Measurements from ENCODE around the gene MARCHF2.

MARCHF2 gene

DNA sequence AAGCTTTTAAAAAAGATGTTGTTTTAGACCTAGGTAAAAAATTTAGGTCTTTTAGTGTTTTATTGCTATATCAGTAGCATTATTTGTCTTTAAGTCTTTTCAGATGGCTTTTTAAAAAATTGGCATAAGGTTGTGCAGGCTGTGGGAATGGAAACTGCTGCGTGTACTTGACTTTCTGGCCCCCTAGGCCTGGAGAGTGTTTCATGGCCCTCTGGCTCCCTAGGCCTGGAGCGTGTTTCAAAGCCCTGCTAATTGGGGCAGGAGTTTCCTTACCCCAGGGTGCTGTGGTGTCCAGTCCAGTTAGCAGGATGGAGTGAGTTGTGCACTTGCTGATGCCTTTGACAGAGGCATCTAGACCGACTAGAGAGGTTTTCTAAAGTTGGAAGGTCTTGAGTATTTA, 65.5 kb downstream of the MARCHF2 start:
- DNase-seq (ENCODE audit: low spot score), result no peak

DNA sequence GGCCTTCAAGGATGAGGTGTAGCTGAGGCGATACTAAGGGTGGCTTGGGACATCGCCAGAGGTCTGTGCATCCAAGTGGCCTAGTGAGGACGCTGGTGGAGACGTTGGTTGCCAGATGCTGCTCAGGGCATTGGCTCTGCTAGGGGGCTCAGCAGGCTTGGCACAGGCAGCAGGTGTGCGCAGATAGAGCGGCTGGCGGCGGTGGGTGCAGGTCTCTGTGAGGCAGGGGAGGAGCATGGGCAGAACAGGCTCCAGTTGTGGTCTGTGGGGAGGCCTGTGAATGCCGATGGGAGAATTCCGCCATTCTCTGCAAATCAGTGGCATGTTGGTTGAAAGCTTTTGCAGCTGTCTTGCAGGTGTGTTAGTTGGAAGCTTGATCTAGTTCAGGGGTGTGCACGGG, 68.1 kb downstream of the MARCHF2 start:
- DNase-seq (ENCODE audit: low spot score), result no peak

DNA sequence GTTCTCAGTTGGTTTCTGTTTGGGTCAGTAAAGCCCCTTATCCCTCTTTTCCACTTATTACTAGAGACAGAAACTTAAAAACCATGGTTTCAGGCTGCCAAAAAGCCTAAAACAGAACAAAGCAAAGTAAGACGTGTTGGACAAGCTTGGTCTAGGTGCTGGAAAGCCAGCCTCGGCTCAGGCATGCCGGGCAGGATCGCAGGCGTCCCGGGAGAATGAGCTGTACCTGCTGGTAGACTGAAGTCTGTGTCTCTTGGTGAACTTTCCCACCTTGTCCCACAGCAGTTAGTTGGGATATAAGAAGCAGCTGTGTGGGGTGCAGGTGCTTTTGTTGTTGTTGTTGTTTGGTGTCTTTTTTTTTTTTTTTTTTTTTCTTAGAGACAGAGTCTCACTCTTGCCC, 68.5 kb downstream of the MARCHF2 start:
- DNase-seq (ENCODE audit: low spot score), result no peak

DNA sequence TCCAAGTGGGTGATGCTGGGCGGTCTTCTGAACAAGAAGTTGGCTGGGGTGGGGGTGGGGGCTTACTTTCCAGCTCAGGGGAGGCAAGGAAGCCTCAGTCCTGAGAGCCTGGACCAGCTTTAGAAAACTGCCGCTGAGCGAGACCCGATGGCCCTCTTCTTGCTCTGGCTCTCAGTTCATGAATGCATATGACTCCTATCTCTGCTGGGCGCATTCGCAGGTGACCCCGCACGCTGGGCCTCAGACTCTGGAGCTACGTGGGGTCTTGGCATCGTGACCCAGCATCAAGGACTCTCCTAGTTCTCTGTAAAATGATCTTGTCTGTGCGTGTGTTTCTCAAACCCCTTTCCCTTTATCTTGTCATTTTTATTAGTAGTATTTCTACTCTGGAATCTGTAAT, 69.6 kb downstream of the MARCHF2 start:
- no peak for DNase-seq (ENCODE audit: low spot score)

DNA sequence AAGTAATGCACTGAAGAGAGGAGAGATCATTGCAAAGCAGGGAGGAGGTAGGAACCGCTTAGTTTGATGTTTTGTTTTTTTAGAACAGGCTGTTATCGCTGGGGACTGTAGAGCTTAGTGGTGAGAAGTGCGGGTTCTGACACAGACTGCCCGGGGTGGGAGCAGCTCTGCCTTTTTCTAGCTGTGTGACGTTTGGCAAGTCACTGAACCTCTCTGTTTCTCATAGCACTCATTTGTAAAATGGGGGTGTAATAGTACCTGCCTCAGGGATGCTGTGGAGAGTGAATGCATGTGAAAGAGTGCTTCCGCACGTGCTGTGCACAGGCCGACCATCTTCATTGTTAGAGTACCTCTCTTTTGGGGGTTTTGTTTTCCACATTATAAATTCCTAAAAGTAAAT, 70.1 kb downstream of the MARCHF2 start:
- DNase-seq (ENCODE audit: low spot score), result no peak

DNA sequence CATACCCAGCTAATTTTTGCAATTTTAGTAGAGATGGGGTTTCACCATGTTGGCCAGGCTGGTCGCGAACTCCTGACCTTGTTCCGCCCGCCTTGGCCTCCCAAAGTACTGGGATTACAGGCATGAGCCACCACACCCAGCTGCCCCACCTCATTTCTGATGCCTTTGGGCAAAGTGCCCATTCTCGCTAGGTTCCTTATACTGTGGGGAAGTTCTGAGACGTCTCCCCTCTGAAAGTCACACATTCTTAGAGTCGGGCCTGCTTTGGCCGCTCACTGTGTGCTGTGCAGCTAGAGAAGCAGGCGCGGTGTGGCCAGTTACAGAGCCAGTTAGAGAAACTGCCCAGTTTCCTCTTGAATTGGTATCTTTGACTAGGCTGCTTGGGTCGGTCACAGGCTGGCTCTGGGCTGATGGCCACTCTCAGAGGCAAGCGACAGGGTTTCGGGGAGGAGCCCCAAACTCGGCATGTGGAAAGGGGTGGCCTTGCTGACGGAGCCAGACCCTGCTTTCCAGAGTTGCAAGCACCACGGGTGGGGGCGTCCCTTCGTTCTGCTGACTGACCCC, 71.3 kb downstream of the MARCHF2 start:
- no peak for DNase-seq (ENCODE audit: low spot score)

DNA sequence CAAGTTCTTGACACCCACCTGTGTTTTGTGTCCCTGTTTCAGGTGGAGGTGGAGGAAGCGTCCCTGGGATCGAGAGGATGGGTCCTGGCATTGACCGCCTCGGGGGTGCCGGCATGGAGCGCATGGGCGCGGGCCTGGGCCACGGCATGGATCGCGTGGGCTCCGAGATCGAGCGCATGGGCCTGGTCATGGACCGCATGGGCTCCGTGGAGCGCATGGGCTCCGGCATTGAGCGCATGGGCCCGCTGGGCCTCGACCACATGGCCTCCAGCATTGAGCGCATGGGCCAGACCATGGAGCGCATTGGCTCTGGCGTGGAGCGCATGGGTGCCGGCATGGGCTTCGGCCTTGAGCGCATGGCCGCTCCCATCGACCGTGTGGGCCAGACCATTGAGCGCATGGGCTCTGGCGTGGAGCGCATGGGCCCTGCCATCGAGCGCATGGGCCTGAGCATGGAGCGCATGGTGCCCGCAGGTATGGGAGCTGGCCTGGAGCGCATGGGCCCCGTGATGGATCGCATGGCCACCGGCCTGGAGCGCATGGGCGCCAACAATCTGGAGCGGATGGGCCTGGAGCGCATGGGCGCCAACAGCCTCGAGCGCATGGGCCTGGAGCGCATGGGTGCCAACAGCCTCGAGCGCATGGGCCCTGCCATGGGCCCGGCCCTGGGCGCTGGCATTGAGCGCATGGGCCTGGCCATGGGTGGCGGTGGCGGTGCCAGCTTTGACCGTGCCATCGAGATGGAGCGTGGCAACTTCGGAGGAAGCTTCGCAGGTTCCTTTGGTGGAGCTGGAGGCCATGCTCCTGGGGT, 72.7 kb downstream of the MARCHF2 start:
- no peak for DNase-seq (ENCODE audit: low spot score)

DNA sequence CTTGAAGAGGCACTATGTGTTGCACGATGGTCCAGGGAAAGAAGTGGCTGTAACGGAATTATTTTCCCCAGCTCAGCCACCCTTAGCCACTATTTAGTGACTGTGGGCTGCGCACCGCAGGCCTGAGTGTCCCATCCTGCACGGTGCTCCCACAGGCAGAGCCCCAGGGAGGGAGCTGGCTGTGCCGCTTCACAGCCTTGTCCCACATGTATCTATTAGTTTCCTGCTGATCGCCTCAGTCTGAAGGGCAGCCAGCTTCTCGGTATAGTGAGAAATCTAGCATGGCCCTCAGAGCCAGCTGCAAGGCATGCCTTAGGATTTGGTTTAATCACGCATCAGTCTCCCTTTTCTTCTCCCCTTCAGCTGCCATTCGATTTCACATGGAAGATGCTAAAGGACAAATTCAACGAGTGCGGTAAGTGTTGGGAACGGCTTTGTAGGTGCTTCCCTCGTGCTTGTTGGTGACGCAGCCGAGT, 73.6 kb downstream of the MARCHF2 start:
- DNase-seq (ENCODE audit: low spot score), result no peak

DNA sequence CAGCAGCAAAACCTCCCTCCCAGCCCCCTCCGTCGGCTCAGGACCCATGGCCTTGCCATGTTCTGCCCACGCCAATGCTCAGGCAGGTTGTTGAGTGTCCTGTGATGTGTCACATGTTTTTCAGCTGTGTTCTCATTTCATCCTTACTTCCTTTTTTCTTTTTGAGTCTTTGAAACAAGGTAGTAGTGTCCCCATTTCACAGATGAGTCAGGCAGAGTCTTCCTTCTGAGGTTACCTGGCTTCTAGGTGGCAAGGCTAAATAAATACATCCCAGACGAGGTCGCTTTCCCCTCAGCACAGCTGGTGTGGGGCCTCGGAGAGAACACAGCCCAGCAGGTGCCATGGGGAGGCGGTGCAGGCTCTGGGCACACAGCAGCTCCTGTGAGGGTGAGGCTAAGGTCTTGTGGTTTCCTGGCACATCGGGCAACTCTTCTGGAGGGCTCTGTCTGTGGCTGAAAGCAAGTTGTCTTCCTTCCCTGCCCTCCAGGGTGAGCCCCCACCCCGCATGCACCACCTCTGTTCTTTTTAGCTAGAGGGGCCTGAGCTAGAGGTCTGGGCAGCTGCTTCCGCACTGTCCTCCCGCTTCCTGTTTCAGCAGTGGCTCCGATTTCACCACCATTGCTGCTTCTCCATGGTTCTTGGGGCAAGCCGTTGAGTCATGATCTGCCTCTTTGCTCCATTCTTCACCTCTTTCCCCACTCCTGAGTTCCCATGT, 74.2 kb downstream of the MARCHF2 start:
- no peak for DNase-seq (ENCODE audit: low spot score)

DNA sequence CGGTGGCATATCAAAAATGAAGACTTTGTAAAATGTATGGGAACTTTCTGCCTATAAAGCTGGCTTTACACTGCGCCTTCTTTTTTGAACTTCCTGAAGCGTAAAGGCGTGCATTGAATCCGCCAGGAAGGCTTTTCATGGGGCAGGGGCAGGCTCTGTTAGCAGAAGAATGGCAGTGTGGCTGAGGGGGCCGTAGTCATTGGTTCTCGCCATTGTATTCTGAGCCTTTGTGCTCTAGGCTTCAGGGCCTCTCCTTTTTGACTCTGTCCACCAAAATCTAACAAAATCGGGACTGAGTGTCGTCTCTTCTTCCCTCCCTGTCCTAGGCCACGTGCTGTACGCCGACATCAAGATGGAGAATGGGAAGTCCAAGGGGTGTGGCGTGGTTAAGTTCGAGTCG, 75.3 kb downstream of the MARCHF2 start:
- no peak for DNase-seq (ENCODE audit: low spot score)

Measured in hematopoietic multipotent progenitor cell treated with erythropoietin and hydrocortisone succinate and interleukin-3 and kit ligand, for 15 days (in vitro differentiated cells).